HG03159 (cell line): ENCODE results near the gene SARDH.

Experiments used
- ATAC-seq: cut with Tn5 transposase; IDR thresholded peaks from one replicate; pipeline ENCODE4 v1.9.1; 2021; ENCODE audit warnings: mild to moderate bottlenecking, moderate library complexity; ENCODE audit not compliant: unreplicated experiment

Gene SARDH

GRCh38 chr9:133716564-133717112 is 21.5 kb downstream of the SARDH start:
- no peak for ATAC-seq

GRCh38 chr9:133715866-133716563 is 22.1 kb downstream of the SARDH start:
- ATAC-seq = no peak

- ATAC-seq = no peak
Observed at GRCh38 chr9:133715295-133715865, 22.8 kb downstream of the SARDH start.

GRCh38 chr9:133714606-133715294 is 23.4 kb downstream of the SARDH start:
- ATAC-seq = no peak

- ATAC-seq = no peak
Observed at GRCh38 chr9:133713960-133714495, 24.1 kb downstream of the SARDH start.

- ATAC-seq = no peak
Observed at GRCh38 chr9:133713150-133713959, 24.8 kb downstream of the SARDH start.

- ATAC-seq = no peak
Observed at GRCh38 chr9:133712221-133713100, 25.7 kb downstream of the SARDH start.

- ATAC-seq = no peak
Observed at GRCh38 chr9:133711428-133712220, 26.5 kb downstream of the SARDH start.

GRCh38 chr9:133710661-133711427 is 27.3 kb downstream of the SARDH start:
- ATAC-seq = no peak

- ATAC-seq = no peak
Observed at GRCh38 chr9:133709691-133710571, 28.2 kb downstream of the SARDH start.

- ATAC-seq = no peak
Observed at GRCh38 chr9:133709015-133709611, 29.0 kb downstream of the SARDH start.

- no peak for ATAC-seq
Observed at GRCh38 chr9:133708246-133709014, 29.7 kb downstream of the SARDH start.

GRCh38 chr9:133707763-133708245 is 30.3 kb downstream of the SARDH start:
- ATAC-seq = no peak

- ATAC-seq = no peak
Observed at GRCh38 chr9:133707065-133707762, 30.9 kb downstream of the SARDH start.

GRCh38 chr9:133706307-133707050 is 31.7 kb downstream of the SARDH start:
- ATAC-seq = no peak
